Ovary (tissue), 3 donors: Measurements from ENCODE around the gene SHROOM4.

ENCODE experiments used
- CTCF ChIP-seq, 3 donors: fragments of 450-650 bp in 2 of 3; fragments of 200-600 bp in 1 of 3; IDR thresholded peaks; one replicate each; pipeline versions ENCODE4 v1.5.1 to v1.8.0; 2016 to 2022; ENCODE audit warnings: antibody characterized with exemption in 3 of 3, mild to moderate bottlenecking in 1 of 3
- EP300 ChIP-seq: sonication (generic); formaldehyde crosslinking; IDR thresholded peaks from one replicate; pipeline ENCODE4 v1.6.1; 2017; ENCODE audit warnings: antibody characterized with exemption
- POLR2A ChIP-seq: fragments of 450-650 bp; IDR thresholded peaks from one replicate; pipeline ENCODE4 v1.6.1; 2017; ENCODE audit warnings: antibody characterized with exemption, mild to moderate bottlenecking, moderate library complexity
- donor health status: DM: no; HTN: no; CAD: no.

GRCh38 chrX:50638123-50638522 is 175.9 kb downstream of the SHROOM4 start:
- no peak for TF ChIP-seq CTCF (IDR thresholded peaks at IDR 0.05)
- TF ChIP-seq EP300, result no peak
- TF ChIP-seq POLR2A, result no peak
